Gastrocnemius medialis (tissue), 4 donors: ENCODE results near the gene SRRM2. TPM values are rescaled to one million over a fixed set of nuclear protein-coding genes. Genes with fewer than 3 reads are reported as not detected.

ENCODE experiments used
- ATAC-seq, 2 donors: fragments of 150-250 bp; one replicate each; pipeline ENCODE4 v1.9.1; 2016
- DNase-seq, 2 donors: peaks; one replicate each; pipeline ENCODE4 v3.0.0-alpha.2; 2019
- H3K27ac ChIP-seq, 4 donors: fragments of 200-600 bp; sonication (generic); 1 replicate in 1 of 4; 2 replicates in 3 of 4; pipeline ENCODE4 v1.5.1; 2016 to 2018; ENCODE audit warnings: mild to moderate bottlenecking in 2 of 4, moderate library complexity in 1 of 4
- H3K27me3 ChIP-seq, 3 donors: fragments of 200-600 bp; sonication (generic) in 2 of 3; 1 replicate in 1 of 3; 2 replicates in 2 of 3; pipeline versions ENCODE4 v1.5.1 to v1.6.0; 2016 to 2019; ENCODE audit warnings: mild to moderate bottlenecking in 1 of 3, moderate library complexity in 1 of 3
- H3K36me3 ChIP-seq, 2 donors: fragments of 200-600 bp; sonication (generic) in 1 of 2; one replicate each; pipeline ENCODE4 v1.5.1; 2017 to 2018
- H3K4me1 ChIP-seq, 2 donors: fragments of 200-600 bp; sonication (generic) in 1 of 2; one replicate each; pipeline ENCODE4 v1.5.1; 2016 to 2017; ENCODE audit warnings: mild to moderate bottlenecking in 2 of 2
- H3K4me3 ChIP-seq, 4 donors: fragments of 200-600 bp; sonication (generic) in 3 of 4; 1 replicate in 1 of 4; 2 replicates in 3 of 4; pipeline ENCODE4 v1.5.1; 2016 to 2019; ENCODE audit warnings: mild to moderate bottlenecking in 2 of 4
- H3K9me3 ChIP-seq, 3 donors: fragments of 200-600 bp; sonication (generic) in 2 of 3; 1 replicate in 1 of 3; 2 replicates in 2 of 3; pipeline ENCODE4 v1.5.1; 2016 to 2019
- POLR2A ChIP-seq, 2 donors: fragments of 450-650 bp; IDR thresholded peaks; one replicate each; pipeline ENCODE4 v1.6.1; 2017; ENCODE audit warnings: antibody characterized with exemption in 2 of 2, mild to moderate bottlenecking in 2 of 2, moderate library complexity in 2 of 2
- in situ Hi-C, 4 donors: fragments of 200-750 bp; cut with MboI; loops; one replicate each; pipeline versions ENCODE4 v1.15.0 to v1.8.0; 2017; ENCODE audit warnings: low sequenced_read_pairs in 4 of 4
- intact Hi-C: fragments of 100-400 bp; cut with DNase I; formaldehyde crosslinking; loops from one replicate; pipeline ENCODE4 v1.15.1; 2023; ENCODE audit warnings: low total_unique reads
- total RNA-seq, 4 donors: library from RNA; depleted of rRNA; stranded (reverse); fragments of >200 nt; gene quantifications; one replicate each; pipeline versions ENCODE4 v1.1.0 to v1.2.3, GENCODE V29; 2016
- TF ChIP-seq, protein P1 (sequence below), 5 experiments: fragments of 450-650 bp in 3 of 5; fragments of 200-600 bp in 2 of 5; sonication (generic) in 2 of 5; IDR thresholded peaks in 4 of 5; conservative IDR thresholded peaks in 1 of 5; 1 replicate in 4 of 5; 2 replicates in 1 of 5; pipeline ENCODE4 v1.5.1; 2016 to 2019; ENCODE audit warnings: antibody characterized with exemption in 5 of 5, mild to moderate bottlenecking in 3 of 5, moderate library complexity in 3 of 5

The SRRM2 gene
- total RNA-seq, 4 donors from 2014 or later, result 151 to 205 (median 164) TPM

DNA sequence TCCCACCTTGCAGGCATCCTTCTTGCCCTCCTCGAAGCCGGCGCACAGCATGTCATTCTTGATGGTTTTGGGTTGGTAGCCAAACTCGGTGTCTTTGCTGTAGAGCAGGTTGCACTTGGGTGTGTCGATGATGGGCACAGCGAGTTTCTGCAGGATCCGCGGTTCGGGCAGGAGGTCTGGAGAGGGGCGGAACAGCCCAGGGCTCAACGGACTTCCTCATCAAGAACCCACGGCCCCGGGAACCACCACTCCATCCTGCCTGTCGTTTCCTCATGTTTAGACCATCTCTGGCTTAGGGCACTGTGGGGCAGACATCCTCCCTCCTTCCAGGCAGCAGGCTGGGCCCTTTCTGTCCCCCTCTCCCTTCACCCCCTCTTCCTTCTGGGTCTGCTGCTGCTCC, 38.9 kb upstream of the SRRM2 start:
- Histone ChIP-seq H3K4me3 (no peak overlapping the region), H3K36me3 (peaks cover 0 to 14% of the 10 kb centered on the region in 2 donors), H3K27me3 (peaks cover 0 to 14% (median 5%) of the 10 kb centered on the region in 3 donors), H3K4me1 (no peaks in the 10 kb centered on the region), H3K27ac (no peak overlapping the region), H3K9me3 (no peaks in the 10 kb centered on the region)
- intact Hi-C loops (no loop called here), in situ Hi-C loops (no loop called here)
- no peak for ATAC-seq
- no peak for DNase-seq
- TF ChIP-seq, protein P1, sequence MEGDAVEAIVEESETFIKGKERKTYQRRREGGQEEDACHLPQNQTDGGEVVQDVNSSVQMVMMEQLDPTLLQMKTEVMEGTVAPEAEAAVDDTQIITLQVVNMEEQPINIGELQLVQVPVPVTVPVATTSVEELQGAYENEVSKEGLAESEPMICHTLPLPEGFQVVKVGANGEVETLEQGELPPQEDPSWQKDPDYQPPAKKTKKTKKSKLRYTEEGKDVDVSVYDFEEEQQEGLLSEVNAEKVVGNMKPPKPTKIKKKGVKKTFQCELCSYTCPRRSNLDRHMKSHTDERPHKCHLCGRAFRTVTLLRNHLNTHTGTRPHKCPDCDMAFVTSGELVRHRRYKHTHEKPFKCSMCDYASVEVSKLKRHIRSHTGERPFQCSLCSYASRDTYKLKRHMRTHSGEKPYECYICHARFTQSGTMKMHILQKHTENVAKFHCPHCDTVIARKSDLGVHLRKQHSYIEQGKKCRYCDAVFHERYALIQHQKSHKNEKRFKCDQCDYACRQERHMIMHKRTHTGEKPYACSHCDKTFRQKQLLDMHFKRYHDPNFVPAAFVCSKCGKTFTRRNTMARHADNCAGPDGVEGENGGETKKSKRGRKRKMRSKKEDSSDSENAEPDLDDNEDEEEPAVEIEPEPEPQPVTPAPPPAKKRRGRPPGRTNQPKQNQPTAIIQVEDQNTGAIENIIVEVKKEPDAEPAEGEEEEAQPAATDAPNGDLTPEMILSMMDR (IDR thresholded peaks at IDR 0.05 in 4 of 5, conservative IDR thresholded peaks at IDR 0.05 in 1 of 5), result no peak
- TF ChIP-seq POLR2A (IDR thresholded peaks at IDR 0.05), result no peak

DNA sequence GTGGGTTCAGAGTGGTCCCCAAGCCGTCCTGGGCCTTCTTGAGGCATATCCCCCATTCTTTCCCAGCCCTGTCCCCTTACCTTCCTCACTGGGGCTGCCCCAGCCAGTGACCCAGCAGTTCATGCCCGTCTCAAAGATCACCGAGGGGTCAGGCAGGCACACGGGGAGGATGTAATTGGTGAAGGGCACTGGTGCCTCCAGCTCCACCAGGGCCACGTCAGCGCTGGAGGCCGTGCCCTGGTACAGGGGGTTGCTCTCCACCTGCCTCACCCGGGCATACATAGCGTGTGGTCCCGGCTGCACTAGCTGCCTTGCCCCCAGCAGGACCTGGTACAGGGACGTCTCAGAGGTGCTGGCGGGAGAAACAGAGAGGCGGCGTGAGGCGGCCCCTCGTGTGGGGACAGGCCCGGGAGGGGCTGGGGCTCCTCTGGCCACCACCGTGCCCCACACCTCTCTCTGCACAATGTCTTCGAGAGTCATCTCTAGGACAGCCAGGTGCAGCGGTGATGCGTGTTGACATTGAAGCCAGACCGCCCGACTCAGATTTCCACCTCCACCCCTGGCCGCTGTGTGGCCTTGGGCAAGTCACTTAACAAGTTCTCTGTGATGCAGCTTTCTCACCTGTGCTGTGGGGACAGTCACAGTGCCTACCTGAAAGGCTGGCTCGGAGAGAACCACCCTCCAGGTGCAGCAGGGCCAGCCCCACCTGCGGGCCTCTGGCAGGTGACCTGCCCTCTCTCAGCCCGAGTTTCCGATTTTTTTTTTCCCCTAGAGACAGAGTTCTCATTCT, 38.3 kb upstream of the SRRM2 start:
- Histone ChIP-seq H3K36me3 (peaks cover 0 to 8% of the 10 kb centered on the region in 2 donors), H3K27me3 (peaks cover 0 to 14% (median 5%) of the 10 kb centered on the region in 3 donors), H3K4me3 (no peak overlapping the region), H3K9me3 (no peaks in the 10 kb centered on the region), H3K27ac (no peak overlapping the region), H3K4me1 (peaks cover 0 to 6% of the 10 kb centered on the region in 2 donors)
- no peak for TF ChIP-seq POLR2A (IDR thresholded peaks at IDR 0.05)
- TF ChIP-seq, protein P1 (IDR thresholded peaks at IDR 0.05 in 4 of 5, conservative IDR thresholded peaks at IDR 0.05 in 1 of 5), result no peak
- no peak for DNase-seq
- intact Hi-C loops (no loop called here), in situ Hi-C loops (no loop called here)
- no peak for ATAC-seq

DNA sequence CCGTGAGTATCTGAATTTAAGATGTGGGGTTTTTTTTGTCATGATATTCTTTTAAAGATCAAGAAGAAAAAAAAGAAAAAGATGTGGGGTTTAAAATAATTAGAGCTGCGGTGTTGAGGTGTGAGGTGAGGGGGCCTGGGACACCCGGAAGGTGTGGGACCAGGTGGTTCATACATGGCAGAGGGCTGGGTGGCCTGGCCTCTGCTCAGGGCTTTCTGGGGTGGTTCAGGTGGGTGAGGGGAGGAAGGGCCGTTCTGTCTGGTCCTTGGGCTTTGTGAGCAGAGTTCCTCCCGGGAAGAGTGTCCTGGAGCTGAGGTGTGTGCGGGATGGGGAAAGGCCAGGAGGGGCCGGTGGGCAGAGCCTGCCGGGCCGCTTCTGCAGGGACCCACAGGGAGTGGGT, 37.4 kb upstream of the SRRM2 start:
- DNase-seq, result no peak
- intact Hi-C loops, result no loop called here
- H3K4me3 ChIP-seq, result no peak overlapping the region
- H3K9me3 ChIP-seq, result no peaks in the 10 kb centered on the region
- no peak overlapping the region for H3K27ac ChIP-seq
- peaks cover 0 to 15% of the 10 kb centered on the region in 2 donors for H3K4me1 ChIP-seq
- peaks cover 0 to 14% (median 5%) of the 10 kb centered on the region in 3 donors for H3K27me3 ChIP-seq
- no peaks in the 10 kb centered on the region for H3K36me3 ChIP-seq
- in situ Hi-C loops, result no loop called here
- no peak for ATAC-seq
- TF ChIP-seq POLR2A (IDR thresholded peaks at IDR 0.05), result no peak
- TF ChIP-seq, protein P1 (IDR thresholded peaks at IDR 0.05 in 4 of 5, conservative IDR thresholded peaks at IDR 0.05 in 1 of 5), result no peak

DNA sequence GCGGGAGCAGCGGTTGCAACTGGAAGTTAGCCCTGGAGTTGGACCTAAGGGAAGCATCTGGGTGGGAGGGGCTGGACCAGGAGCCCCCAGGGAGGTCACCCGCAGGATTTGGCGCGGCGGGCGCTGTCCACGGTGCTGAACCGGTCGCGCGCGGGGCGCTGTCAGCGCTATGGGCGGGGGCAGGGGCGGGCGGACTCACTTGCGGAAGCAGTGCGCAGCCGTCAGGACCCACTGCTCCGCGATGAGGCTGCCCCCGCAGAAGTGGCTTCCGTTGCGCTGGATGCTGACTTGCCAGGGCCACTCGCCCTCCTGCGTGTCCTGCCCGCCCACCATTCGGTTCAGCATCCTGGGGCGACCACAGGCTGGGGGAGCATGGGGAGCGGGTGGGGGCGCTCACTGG, 36.9 kb upstream of the SRRM2 start:
- H3K27me3 ChIP-seq, result peaks cover 0 to 14% (median 5%) of the 10 kb centered on the region in 3 donors
- peaks cover 1 to 19% of the 10 kb centered on the region in 2 donors for H3K4me1 ChIP-seq
- no peaks in the 10 kb centered on the region for H3K9me3 ChIP-seq
- H3K27ac ChIP-seq, result no peak overlapping the region
- in situ Hi-C loops, result no loop called here
- no peaks in the 10 kb centered on the region for H3K36me3 ChIP-seq
- no peak overlapping the region for H3K4me3 ChIP-seq
- ATAC-seq (no peak), DNase-seq (no peak)
- TF ChIP-seq, protein P1 (IDR thresholded peaks at IDR 0.05 in 4 of 5, conservative IDR thresholded peaks at IDR 0.05 in 1 of 5), result no peak
- no peak for TF ChIP-seq POLR2A (IDR thresholded peaks at IDR 0.05)
- intact Hi-C loops, result no loop called here
